Measurements from ENCODE around the gene KRT25.

The KRT25 gene

GRCh38 chr17:40714473-40714872, 40.7 kb downstream of the KRT25 start:
- TF ChIP-seq CTCF (conservative IDR thresholded peaks at IDR 0.05), result 0 out of 2 replicates have a peak, but pooled peaks have one; percentile 15
- H3K27ac ChIP-seq, result no peak overlapping the region

GRCh38 chr17:40707745-40708144, 47.4 kb downstream of the KRT25 start:
- H3K27ac ChIP-seq, result no peak overlapping the region
- no peak for TF ChIP-seq CTCF (conservative IDR thresholded peaks at IDR 0.05)

- no peak for TF ChIP-seq CTCF (conservative IDR thresholded peaks at IDR 0.05)
- no peak overlapping the region for H3K27ac ChIP-seq
Measured at GRCh38 chr17:40705584-40705983, 49.5 kb downstream of the KRT25 start.

- TF ChIP-seq CTCF (conservative IDR thresholded peaks at IDR 0.05), result no peak
- H3K27ac ChIP-seq, result peak within 1 kb of the TSS; percentile 0; the same call in 1 of the 2 replicates
Measured at GRCh38 chr17:40703652-40704051, 51.5 kb downstream of the KRT25 start, which contains the start of gene KRT24. TSS of gene KRT24 (minus strand) at chr17:40703752. CDS start at chr17:40703693, 59 bp downstream.

- peak overlapping the region; percentile 48; the same call in 1 of the 2 replicates for H3K27ac ChIP-seq
- TF ChIP-seq CTCF (conservative IDR thresholded peaks at IDR 0.05), result no peak
Measured at GRCh38 chr17:40702271-40702670, 52.9 kb downstream of the KRT25 start.

- TF ChIP-seq CTCF (conservative IDR thresholded peaks at IDR 0.05), result no peak
- no peak overlapping the region for H3K27ac ChIP-seq
Measured at GRCh38 chr17:40699853-40700252, 55.3 kb downstream of the KRT25 start.

- H3K27ac ChIP-seq, result no peak overlapping the region
- no peak for TF ChIP-seq CTCF (conservative IDR thresholded peaks at IDR 0.05)
Measured at GRCh38 chr17:40699371-40699770, 55.8 kb downstream of the KRT25 start.
